ENCODE measurements around the gene MSANTD2.

Gene MSANTD2

GRCh38 chr11:124739479-124740276 is 60.5 kb downstream of the MSANTD2 start, which contains the start of gene NRGN:
NRGN (plus strand) TSS chr11:124739942; CDS start chr11:124740085, 143 bp downstream.
- in situ Hi-C loops (cut with MboI; ENCODE audit: low pct_unique_long_range_greater_than_20kb, low sequenced_read_pairs, unreplicated experiment), result no loop called here
- DNase-seq (ENCODE audit: low spot score), result peak; percentile 97
- no peak for TF ChIP-seq CTCF (IDR thresholded peaks at IDR 0.05; ENCODE audit: extremely low read depth, insufficient read depth, missing control alignments)

GRCh38 chr11:124738713-124739478 is 61.3 kb downstream of the MSANTD2 start:
- TF ChIP-seq CTCF (IDR thresholded peaks at IDR 0.05; ENCODE audit: extremely low read depth, insufficient read depth, missing control alignments), result no peak
- no peak for DNase-seq (ENCODE audit: low spot score)
- in situ Hi-C loops (cut with MboI; ENCODE audit: low pct_unique_long_range_greater_than_20kb, low sequenced_read_pairs, unreplicated experiment), result no loop called here

GRCh38 chr11:124737638-124738305 is 62.4 kb downstream of the MSANTD2 start:
- in situ Hi-C loops (cut with MboI; ENCODE audit: low pct_unique_long_range_greater_than_20kb, low sequenced_read_pairs, unreplicated experiment), result no loop called here
- TF ChIP-seq CTCF (IDR thresholded peaks at IDR 0.05; ENCODE audit: extremely low read depth, insufficient read depth, missing control alignments), result no peak
- DNase-seq (ENCODE audit: low spot score), result no peak

GRCh38 chr11:124736736-124737135 is 63.5 kb downstream of the MSANTD2 start:
- TF ChIP-seq CTCF (IDR thresholded peaks at IDR 0.05; ENCODE audit: extremely low read depth, insufficient read depth, missing control alignments), result no peak
- DNase-seq (ENCODE audit: low spot score), result no peak
- in situ Hi-C loops (cut with MboI; ENCODE audit: low pct_unique_long_range_greater_than_20kb, low sequenced_read_pairs, unreplicated experiment), result no loop called here

- no peak for DNase-seq (ENCODE audit: low spot score)
- TF ChIP-seq CTCF (IDR thresholded peaks at IDR 0.05; ENCODE audit: extremely low read depth, insufficient read depth, missing control alignments), result no peak
- in situ Hi-C loops (cut with MboI; ENCODE audit: low pct_unique_long_range_greater_than_20kb, low sequenced_read_pairs, unreplicated experiment), result no loop called here
Measured at GRCh38 chr11:124732230-124732629, 68.0 kb downstream of the MSANTD2 start.

- no peak for TF ChIP-seq CTCF (IDR thresholded peaks at IDR 0.05; ENCODE audit: extremely low read depth, insufficient read depth, missing control alignments)
- no peak for DNase-seq (ENCODE audit: low spot score)
Measured at GRCh38 chr11:124729571-124729970, 70.6 kb downstream of the MSANTD2 start.

More at GRCh38 chr11:124729571-124729970, 70.6 kb downstream of the MSANTD2 start:
- in situ Hi-C loops (cut with MboI; ENCODE audit: low pct_unique_long_range_greater_than_20kb, low sequenced_read_pairs, unreplicated experiment), result no loop called here
